ENCODE measurements around the gene PZP.
"Not testable (repeated sequence)": the region's sequence is repeated elsewhere in the genome, so short reads cannot be mapped to it uniquely, and the experiment has no call there.

PZP gene

DNA sequence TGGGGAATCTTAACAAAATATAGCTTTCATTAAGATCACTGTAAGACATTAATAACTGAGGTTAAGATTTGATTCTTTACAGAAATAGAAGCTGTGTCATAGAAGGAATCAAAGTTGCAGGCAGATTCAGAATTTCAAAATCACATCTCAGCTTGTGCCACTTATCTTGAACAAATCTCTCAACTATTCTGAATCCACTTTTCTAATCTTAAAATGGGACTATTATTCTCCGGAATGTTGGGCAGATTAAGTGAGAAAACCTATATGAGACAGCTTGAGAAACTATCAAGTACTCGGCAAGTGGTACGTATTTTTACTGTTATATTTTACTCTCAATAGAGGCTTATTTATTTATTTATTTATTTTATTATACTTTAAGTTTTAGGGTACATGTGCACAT lies 28.4 kb downstream of the PZP start:
- DNase-seq = no peak

DNA sequence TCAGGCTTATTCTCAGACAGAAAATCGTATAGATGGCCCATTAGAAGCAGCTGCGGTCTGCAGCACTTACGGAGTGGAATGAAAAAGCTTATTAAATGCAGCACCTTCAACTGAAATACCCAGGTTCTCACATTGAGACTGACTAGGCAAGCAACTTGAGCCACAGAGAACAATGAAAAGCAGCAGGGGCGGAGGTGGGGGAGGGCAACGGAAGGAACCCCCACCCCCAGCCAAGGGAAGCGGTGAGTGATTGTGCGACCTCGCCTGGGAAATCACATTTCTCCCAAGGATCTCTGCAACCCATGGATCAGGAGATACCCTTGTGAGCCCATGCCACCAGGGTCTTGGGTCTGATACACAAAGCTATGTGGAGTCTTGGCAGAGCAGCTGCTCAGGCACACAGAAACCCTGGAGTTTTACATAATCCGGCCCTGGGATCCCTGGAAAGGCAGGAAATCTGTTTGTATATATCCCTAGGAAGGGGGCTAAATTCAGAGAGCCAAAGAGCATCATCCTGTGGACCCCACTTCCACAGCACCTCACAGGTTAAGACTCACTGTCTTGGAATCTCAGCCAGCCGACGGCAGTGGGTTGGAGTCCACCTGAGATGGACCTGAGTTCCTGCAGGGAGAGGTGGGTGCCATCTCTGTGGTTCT lies 38.1 kb downstream of the PZP start:
- DNase-seq = no peak

DNA sequence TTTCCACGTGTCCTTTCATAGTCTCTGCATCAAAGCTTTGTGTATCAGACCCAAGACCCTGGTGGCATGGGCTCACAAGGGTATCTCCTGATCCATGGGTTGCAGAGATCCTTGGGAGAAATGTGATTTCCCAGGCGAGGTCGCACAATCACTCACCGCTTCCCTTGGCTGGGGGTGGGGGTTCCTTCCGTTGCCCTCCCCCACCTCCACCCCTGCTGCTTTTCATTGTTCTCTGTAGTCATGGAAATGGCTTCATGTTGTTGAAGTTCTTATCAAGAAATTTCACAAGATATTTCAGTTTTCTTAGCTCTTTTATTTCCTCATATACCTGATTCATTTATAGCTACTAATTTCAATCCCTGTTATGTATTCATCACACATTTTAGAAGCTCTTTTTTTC lies 40.9 kb downstream of the PZP start:
- DNase-seq = not testable (repeated sequence)

DNA sequence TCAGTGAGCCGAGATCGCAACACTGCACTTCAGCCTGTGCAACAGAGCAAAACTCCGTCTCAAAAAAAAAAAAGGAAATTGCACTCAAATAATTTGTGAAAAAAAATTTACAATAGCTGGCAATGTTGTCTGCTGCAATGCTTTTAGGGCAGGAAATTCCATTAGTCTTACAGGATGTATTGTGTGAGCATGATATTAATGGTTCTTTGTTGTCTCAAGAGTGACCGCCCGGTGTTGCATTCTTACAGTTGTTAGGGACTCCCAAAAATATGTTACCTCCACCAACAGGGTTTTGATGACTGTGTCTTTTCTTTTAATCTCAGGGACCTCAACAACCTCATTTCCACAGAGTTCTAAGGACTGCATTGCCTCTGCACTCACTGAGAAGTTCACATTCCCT lies 44.8 kb downstream of the PZP start:
- no peak for DNase-seq

DNA sequence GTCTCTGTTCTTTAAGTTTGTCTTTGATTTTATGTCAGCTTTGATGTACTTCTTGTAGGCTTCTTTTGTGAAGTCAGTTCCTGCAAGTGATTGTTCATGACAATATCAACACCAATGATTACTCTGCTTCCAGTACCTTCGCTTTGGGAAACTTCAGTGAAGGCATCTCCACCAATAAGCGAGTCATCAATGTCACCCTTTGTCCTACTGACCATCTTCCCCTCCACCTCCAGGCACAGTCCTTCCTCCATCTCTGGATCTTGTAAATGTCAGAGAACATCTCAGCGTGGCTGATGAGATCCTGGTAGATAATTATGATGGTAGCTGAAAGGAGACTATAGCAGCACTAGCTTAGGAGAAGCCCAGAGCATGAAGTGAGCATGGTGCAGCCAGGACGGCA lies 52.1 kb downstream of the PZP start:
- no peak for DNase-seq

DNA sequence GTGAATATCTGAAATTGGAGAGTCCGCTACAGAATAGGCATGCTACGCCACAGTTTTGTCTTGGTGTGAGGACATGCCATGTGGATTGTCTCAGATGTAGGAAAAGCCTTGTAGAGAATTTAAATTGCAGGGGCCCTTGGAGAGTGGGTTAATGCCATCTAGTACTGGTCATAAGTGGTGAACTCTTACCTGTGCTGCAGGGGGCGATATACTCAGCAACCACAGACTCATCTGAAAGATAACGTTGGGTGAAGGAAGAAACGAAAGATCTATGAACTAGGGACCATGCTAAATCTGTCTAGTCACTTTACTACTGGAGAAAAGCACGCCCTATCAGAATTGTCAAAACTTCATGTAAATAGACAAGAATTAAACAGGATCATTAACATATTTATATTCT lies 58.8 kb downstream of the PZP start:
- DNase-seq = no peak

DNA sequence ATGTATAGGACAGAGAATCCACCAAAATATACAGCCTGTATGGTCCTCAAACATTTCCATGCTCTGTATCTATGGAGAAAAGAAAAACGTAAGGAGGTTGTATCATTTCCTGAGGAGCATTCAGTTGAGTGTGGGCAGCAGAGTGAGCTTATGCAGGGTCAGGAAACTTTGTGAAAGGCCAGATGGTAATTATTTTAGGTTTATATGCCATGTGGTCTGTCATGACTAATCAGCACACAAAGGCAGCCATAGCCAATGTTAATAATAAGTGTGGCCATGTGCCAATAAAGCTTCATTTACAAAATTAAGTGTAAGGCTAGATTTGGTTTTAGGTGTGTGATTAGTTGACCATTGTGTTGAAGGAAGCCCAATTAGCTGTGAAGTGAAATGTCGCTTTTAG lies 59.3 kb downstream of the PZP start:
- no peak for DNase-seq

DNA sequence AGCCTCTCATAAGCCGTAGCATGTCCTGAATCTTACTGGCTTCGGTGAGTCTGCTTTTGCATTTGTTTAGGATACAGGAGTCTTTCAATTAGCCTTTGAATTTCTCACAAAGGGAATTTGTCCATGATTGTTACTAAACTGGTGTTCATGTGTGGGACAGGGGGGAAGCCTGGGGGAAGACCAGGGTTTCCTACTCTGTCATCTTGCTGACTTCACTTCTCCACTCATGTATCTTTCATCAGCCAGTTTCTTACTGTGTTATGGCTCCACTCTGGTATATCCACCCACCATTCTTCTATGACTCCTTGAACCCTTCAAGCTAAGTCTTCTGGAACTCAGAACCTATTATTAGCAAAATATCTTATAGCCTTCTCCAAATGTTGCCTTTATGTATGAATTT lies 60.7 kb downstream of the PZP start:
- no peak for DNase-seq

DNA sequence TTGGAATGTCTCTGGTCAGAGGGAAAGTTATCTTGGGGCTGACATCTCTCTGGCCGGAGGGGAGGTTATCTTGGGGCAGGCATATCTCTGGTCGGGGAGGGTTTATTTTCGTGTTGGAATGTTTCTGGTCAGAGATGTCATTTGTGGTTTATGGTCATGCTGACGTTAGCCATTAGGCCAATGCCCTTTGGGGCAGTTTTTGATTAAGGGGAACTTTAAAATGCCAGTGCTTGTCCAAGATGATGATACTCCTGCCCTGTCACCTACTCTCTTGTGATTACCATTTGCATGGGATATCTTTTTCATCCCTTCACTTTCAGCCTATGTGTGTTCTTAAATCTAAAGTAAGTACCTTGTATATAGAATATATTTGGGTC lies 63.5 kb downstream of the PZP start:
- no peak for DNase-seq

DNA sequence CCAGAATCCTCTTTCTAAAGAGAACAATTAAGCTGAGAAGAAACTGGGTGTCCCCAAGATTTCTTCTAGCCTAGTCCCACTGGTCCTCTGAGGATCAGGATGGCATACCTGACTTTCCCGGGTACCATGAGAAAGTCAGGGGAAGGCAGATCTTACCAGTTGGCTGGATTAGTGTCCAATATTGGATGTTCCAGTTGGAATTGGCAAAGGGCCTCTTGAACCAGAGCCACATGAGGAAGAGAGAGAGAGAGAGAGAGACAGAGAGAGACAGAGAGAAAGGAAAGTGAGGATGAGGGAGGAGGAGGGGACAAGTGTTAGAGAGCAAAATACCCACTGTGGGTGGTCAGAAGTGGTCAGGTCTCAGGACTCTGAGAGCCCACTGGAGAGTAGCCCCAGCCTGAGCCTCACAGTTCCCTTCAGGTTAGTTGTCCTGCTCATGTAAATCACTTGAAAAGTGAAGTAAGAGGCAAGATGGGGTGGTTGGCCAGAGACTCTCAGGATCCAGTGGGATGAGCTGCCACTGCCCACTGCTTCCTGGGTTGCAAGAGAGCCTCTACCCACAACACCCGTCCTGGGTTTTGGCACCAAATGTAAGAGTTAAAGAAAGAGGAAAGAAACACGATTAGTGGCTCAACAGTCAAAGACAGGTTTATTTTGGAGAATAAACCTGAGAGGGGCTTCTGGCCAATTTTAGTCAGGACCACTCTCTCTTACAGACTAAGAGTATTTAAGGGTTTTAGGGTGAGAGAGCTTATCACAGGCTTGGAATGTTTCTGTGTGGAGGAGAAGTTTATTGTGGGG lies 64.1 kb downstream of the PZP start:
- DNase-seq = no peak

DNA sequence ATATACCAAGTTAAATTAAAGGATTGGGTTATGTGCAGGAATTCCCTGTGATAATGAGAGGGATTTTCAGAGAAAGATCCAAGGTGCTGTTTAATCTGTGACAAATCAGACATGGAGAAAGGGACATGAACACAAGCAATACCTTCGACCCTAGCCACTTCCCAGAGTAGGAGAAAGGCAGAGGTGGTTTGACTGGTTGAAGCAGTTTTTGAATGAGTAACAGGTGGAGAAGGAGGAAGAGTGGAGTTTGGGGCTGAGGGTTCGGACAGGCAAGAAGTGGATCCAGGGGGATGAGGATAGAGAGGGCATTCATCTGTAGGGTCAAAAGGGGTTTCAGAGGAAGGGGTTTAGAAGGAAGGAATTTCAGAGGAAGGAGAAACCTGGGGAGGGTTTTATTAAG lies 65.1 kb downstream of the PZP start:
- no peak for DNase-seq

DNA sequence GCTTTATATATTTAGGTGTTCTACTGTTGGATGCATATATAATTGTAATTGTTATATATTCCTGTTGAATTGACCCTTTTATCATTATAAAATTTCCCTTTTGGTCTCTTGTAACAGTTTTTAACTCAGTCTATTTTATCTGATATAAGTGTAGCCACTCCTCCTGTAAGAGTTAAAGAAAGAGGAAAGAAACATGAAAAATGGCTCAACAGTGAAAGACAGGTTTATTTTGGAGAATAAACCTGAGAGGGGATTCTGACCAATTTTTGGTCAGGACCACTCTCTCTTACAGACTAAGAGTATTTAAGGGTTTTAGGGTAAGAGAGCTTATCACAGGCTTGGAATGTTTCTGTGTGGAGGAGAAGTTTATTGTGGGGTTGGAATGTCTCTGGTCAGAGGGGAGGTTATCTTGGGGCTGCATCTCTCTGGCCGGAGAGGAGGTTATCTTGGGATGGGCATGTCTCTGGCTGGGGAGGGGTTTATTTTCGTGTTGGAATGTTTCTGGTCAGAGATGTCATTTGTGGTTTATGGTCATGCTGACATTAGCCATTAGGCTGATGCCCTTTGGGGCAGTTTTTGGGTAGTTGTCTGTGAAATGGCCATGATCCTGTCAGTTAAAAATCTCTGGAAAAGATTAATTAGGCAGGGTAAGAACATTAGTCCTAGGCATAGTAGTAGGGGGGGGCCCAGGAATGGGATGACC lies 68.5 kb downstream of the PZP start:
- not testable (repeated sequence) for DNase-seq

DNA sequence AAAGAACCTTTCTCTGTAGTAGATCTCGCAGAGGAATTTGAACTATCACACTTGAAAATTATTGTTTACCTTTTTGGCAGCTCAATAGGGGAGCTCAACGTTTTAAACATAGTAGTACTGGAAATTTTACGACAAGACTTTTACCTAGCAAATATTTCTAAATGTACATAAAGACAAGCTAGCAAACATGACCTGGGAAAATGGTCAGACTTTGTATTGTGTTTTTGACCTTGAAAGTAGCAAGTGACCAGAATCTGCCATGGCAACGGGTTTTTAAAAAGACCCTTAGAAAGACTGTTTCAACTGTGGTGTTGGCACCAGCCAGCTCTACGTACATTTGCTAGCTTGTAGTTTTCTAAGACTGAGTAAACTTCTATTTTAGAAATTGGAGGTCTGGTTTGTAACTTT lies 72.3 kb downstream of the PZP start:
- DNase-seq = no peak

DNA sequence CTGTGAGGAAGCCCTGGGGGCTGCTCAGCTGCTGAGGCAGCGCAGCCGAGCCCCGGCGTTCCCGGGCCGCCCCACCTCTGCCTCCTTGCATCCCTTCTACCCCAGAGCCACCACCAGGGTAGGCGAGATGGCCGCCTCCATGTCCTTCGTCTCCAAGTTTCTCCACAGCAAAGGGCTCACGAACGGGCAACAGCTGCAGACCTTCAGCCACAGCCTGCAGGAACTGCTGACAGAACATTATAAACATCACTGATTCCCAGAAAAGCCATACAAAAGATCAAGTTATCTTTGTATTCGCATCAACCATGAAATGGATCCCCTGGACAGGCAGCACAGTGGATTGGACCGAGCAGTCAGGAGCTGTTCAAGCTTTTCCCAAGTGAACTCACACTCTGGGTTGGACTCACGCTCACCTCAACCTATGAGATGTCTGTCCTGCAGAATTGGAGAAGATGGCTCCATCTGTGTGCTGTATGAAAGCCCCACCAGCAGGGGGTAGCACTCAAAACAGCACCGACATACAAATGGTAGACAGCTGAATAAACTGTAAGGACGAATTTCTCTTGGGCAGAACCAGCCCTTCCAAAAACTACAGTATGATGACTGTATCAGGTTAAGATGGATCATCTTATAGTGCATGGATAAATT lies 73.1 kb downstream of the PZP start:
- peak; percentile 23 for DNase-seq

DNA sequence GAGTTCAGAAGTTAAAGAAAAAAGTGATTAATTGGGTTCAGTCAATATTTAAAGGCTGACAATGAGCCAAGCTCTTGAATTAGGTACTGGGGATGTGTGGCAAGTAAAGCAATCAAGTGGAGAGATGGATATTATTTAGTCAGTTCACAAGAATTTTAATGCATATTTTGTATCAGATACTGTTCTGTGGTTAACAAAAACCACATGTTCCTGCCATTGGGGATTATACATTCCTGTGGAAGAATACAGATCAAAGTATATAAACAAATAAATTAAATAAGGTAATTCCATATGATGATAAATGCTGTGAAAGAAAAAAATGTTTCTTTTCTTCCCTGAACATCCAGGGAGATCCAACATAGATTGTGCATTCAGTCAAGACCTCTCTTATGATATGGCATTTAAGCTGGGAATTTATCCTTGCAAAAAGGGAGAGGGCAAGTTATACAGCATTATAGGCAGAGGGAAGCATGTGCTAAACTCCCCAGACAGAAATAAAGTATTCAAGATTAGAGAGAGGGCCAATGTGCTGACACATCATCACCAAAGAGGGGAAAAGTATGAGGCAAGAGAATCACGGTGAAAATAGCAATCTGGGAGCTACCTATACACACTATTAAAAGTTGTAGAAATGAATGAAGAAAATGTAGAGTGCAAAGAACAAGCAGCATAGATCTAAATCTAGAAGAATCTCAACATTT lies 74.8 kb downstream of the PZP start:
- DNase-seq = no peak

DNA sequence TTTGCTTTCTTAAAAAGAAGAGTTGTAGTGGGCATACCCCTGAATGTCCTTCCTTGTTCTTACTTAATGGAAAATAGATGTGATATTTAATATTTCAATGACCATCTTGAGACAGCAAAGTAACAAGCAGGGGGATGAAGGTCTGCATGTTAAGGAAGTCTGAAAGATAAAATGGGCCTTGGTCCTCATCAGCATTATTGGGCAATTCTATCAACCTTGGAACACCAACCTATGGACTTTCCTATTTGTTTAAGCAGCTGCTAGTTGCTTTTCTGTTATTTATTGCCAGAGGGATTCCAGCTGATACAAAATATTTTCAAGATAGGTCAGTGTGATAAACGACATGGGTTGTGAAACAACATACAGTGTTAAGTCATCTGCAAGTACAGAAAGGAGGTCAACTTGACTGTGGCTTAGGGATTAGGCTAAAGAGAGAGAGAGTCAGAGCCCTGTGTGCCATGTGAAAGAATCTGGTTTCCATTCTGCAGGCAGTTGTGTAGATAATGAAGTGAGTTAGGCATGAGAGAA lies 76.1 kb downstream of the PZP start:
- no peak for DNase-seq

DNA sequence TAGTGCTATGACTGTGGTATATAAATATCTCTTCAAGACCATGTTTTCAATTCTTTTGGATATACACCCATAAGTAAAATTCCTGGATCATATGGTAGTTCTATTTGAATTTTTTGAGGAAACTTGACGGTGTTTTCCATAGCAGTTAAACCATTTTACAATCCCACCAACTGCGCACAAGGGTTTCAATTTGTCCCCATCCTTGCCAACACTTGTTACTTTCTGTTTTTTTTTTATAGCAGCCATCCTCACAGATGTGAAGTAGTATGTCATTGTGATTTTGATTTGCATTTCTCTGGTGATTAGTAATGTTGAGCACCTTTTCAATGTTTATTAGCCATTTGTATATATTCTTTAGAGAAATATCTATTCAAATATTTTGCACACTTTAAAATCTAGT lies 78.0 kb downstream of the PZP start:
- DNase-seq = no peak

DNA sequence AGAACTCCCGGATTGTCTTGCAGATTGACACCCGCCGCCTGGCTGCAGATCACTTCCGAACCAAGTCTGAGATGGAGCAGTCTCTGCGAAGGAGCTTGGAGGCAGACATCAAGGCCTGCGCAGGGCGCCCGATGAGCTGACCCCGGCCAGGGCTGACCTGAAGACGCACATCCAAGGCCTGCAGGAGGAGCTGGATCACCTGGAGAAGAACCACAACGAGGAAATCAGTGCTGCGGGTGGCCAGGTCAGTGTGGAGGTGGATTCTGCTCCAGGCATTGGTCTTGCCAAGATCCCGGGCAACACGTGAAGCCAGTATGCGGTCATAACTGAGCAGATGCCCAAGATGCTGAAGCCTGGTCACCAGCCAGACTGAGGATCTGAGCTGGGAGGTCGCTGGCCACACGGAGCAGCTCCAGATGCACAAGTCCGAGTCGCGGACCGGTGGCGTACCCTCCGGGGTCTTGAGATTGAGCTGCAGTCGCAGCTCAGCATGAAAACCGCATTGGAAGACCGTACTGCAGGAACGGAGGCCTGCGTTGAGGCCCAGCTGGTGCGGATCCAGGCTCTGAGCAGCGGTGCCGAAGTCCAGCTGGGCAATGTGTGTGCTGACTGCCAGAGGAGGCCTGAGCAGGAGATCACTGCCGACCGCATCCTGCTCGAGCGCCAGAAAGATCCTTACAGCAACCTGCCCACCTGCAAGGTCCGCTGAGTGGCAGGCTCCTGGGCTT lies 80.1 kb downstream of the PZP start:
- no peak for DNase-seq

DNA sequence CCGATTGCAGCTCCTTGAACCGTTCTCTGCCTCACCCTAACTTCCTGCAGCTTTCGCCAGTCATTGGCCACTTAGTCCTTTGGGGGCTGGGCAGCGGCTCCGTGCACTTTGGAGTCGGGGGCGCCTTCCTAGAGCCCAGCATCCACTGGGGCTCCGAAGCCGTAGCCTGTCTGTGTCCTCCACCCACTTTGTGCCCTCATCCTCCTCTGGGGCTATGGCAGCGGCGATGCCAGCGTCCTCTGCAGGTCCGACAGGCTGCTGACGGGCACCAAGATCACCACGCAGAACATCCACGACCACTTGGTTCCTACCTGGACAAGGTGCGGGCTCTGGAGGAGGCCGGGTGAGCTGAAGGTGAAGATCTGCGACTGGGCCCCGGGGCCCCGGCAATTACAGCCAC lies 80.7 kb downstream of the PZP start:
- DNase-seq = no peak

DNA sequence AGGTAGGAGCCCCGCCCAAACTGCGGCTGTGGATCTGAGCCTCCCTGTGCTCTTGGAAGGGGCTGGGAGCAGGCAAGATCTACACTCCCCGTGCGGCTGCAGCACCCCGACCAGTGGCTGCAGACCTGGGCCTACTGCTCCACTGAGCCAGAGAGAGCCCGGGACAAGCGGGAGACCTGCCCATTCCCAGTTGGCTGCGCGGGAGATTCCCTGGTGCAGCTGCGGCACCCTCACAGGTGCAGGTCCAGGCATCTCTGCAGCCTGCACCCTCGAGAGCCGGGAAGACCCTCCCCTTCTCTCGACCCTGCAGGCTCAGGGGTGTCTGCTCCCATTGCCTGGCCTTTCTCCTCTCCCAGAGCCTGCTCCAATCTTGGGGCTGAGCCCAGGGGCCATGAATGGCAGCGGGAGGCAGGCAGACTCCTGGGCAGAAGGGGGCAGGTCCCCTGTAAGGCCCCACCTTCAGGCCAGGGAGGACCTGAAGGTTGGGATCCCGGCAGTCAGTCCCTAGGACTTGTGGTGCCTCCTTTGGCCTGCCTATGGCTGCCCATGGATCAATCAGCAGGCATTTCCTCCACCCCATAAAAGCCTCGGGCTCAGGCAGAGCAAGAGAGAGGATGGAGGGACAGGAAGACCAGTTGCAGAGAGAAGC lies 83.7 kb downstream of the PZP start:
- DNase-seq = no peak

DNA sequence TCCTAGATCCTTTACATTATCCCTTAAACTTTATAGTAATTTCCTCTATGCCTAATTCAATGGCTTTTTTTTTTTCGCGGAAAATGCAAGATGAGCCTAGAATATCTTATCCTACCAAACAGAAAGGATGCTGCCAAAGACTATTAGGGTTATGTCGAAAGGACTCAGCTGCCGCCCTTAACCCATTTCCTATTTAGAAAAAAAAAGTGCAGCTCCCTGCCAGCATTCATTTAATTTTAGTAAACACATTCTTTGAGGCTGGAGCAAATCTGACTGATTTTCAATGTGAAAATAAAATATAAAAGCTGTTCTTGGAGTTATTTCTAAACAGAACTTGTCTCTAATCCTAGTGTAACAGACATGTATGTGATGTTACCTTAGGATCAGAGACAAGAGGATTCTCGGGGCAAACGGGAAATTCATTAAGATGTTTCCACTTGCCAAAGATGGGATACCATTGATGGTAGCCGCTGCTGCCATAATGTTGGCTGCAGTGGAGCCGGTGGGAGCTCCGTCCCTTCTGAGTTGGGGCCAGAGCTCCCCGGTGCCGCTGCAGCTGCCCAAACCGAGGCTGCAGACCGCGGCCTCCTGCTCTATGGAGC lies 84.3 kb downstream of the PZP start:
- DNase-seq = no peak
